GM12878 (cell line): ENCODE measurements around the gene DNAJC9. TPM values are rescaled to one million over a fixed set of nuclear protein-coding genes. Genes with fewer than 3 reads are reported as not detected.

Source experiments
- ATAC-seq: fragments of 200-7000 bp; cut with Tn5 transposase; 3 replicates; pipeline ENCODE4 v1.9.1; 2020; ENCODE audit warnings: mild to moderate bottlenecking, moderate library complexity
- BruUV-seq: library from RNA; stranded (reverse); fragments of 400-500 nt; replicated peaks from 2 replicates; lab custom pipeline; 2021; lab: Mats Ljungman, UMichigan
- CTCF ChIA-PET: fragments of 300-600 bp; sonication (Branson Sonifier 250); formaldehyde crosslinking; extraction: SDS; loops from one replicate; lab custom pipeline; 2021; ENCODE audit warnings: inconsistent platforms; lab: Yijun Ruan, JAX
- POLR2A ChIA-PET: fragments of 350-600 bp; formaldehyde crosslinking; extraction: SDS; loops from one replicate; lab custom pipeline; 2021; ENCODE audit warnings: inconsistent platforms; lab: Charles Lee
- RAD21 ChIA-PET: fragments of 300-600 bp; sonication (Branson Sonifier 250); formaldehyde crosslinking; loops from one replicate; lab custom pipeline; 2023; ENCODE audit warnings: antibody characterized with exemption; ENCODE audit not compliant: unreplicated experiment; lab: Charles Lee
- SMC1A ChIA-PET: fragments of 300-600 bp; sonication (Branson Sonifier 250); formaldehyde crosslinking; loops from one replicate; lab custom pipeline; 2023; ENCODE audit not compliant: unreplicated experiment, uncharacterized antibody; lab: Charles Lee
- DNase-seq: peaks from one replicate; pipeline ENCODE4 v3.0.0-alpha.2; 2011; ENCODE audit warnings: low read depth, low spot score
- FAIRE-seq: peaks from 3 replicates; lab custom pipeline; 2011; peaks lifted over from hg19 to GRCh38; lab: Jason Lieb, UNC
- H2AFZ ChIP-seq: 2 replicates; pipeline ENCODE4 v1.6.0; 2011; ENCODE audit warnings: low read depth, low read length, control low read depth; ENCODE audit not compliant: control insufficient read depth
- H3K27ac ChIP-seq: 2 replicates; pipeline ENCODE4 v1.5.1; 2011; ENCODE audit warnings: control low read depth; ENCODE audit not compliant: control insufficient read depth, insufficient read depth
- H3K27me3 ChIP-seq, 2 experiments: replicated peaks in 1 of 2; 2 replicates each; pipeline versions ENCODE4 v1.6.0 to v1.6.1; 2011; ENCODE audit warnings: low read length in 1 of 2; ENCODE audit not compliant: control insufficient read depth in 2 of 2, insufficient read depth in 2 of 2
- H3K36me3 ChIP-seq, 2 experiments: 2 replicates each; pipeline ENCODE4 v1.5.1; 2011; ENCODE audit warnings: low read length in 1 of 2; ENCODE audit not compliant: control insufficient read depth in 2 of 2, insufficient read depth in 2 of 2
- H3K4me1 ChIP-seq: 2 replicates; pipeline ENCODE4 v1.6.1; 2011; ENCODE audit warnings: mild to moderate bottlenecking, low read length, moderate library complexity, mixed read lengths; ENCODE audit not compliant: control insufficient read depth, insufficient read depth
- H3K4me2 ChIP-seq: 2 replicates; pipeline ENCODE4 v1.6.0; 2011; ENCODE audit warnings: control low read depth; ENCODE audit not compliant: control insufficient read depth, insufficient read depth
- H3K4me3 ChIP-seq: fragments of 200-600 bp; sonication (generic); 2 replicates; pipeline ENCODE4 v1.5.1; 2016
- H3K79me2 ChIP-seq: 2 replicates; pipeline ENCODE4 v1.6.0; 2011; ENCODE audit warnings: low read length; ENCODE audit not compliant: control insufficient read depth, insufficient read depth
- H3K9ac ChIP-seq: 2 replicates; pipeline ENCODE4 v1.8.0; 2011; ENCODE audit warnings: low read length, control low read depth, mixed read lengths; ENCODE audit not compliant: control insufficient read depth, insufficient read depth
- H3K9me3 ChIP-seq: replicated peaks from 3 replicates; pipeline ENCODE4 v1.5.1; 2011; ENCODE audit warnings: mild to moderate bottlenecking, low read length; ENCODE audit not compliant: control insufficient read depth, insufficient read depth
- H4K20me1 ChIP-seq: 2 replicates; pipeline ENCODE4 v1.6.0; 2011; ENCODE audit not compliant: control insufficient read depth, insufficient read depth
- BCL3 ChIP-seq: IDR thresholded peaks from 2 replicates; pipeline ENCODE4 v1.6.1; 2011; ENCODE audit warnings: borderline replicate concordance, low read depth, mild to moderate bottlenecking, moderate library complexity, low read length; ENCODE audit not compliant: insufficient read depth, poor library complexity, severe bottlenecking
- BHLHE40 ChIP-seq, 2 experiments: fragments of 450-650 bp in 1 of 2; IDR thresholded peaks; 2 replicates each; pipeline ENCODE4 v1.6.1; 2011 to 2017; ENCODE audit warnings: low read depth in 2 of 2, borderline replicate concordance in 1 of 2, improper control_type of control experiment in 1 of 2, low read length in 1 of 2, mild to moderate bottlenecking in 1 of 2
- CBX5 ChIP-seq: sonication (generic); IDR thresholded peaks from 2 replicates; pipeline ENCODE4 v1.6.1; 2016; ENCODE audit warnings: low read depth, moderate library complexity, mild to moderate bottlenecking, inconsistent platforms
- CEBPZ ChIP-seq: fragments of 150-350 bp; IDR thresholded peaks from 2 replicates; pipeline ENCODE4 v1.6.1; 2016; ENCODE audit warnings: low read depth, low read length
- IRF4 ChIP-seq: IDR thresholded peaks from 2 replicates; pipeline ENCODE4 v1.6.1; 2011; ENCODE audit warnings: low read depth, low read length
- MTA2 ChIP-seq: fragments of 450-650 bp; IDR thresholded peaks from 2 replicates; pipeline ENCODE4 v1.6.1; 2016; ENCODE audit warnings: low read depth, mild to moderate bottlenecking, moderate library complexity
- NFYA ChIP-seq: IDR thresholded peaks from 2 replicates; pipeline ENCODE4 v1.6.1; 2011; ENCODE audit warnings: low read depth, mild to moderate bottlenecking, low read length, improper control_type of control experiment, borderline replicate concordance
- NFYB ChIP-seq: IDR thresholded peaks from 2 replicates; pipeline ENCODE4 v1.6.1; 2011; ENCODE audit warnings: low read depth, mild to moderate bottlenecking, low read length, improper control_type of control experiment, moderate library complexity; ENCODE audit not compliant: insufficient read depth
- PML ChIP-seq: IDR thresholded peaks from 2 replicates; pipeline ENCODE4 v1.6.1; 2012; ENCODE audit warnings: low read length, inconsistent platforms
- SIX5 ChIP-seq: IDR thresholded peaks from 2 replicates; pipeline ENCODE4 v1.6.1; 2011; ENCODE audit warnings: mild to moderate bottlenecking, low read depth, low read length, moderate library complexity; ENCODE audit not compliant: severe bottlenecking
- TBL1XR1 ChIP-seq: IDR thresholded peaks from 2 replicates; pipeline ENCODE4 v1.6.1; 2012; ENCODE audit warnings: low read depth, low read length, improper control_type of control experiment
- TCF7 ChIP-seq: IDR thresholded peaks from 2 replicates; pipeline ENCODE4 v1.6.1; 2014; ENCODE audit warnings: antibody characterized with exemption, borderline replicate concordance
- WGBS: methylation state at CpG from one replicate; pipeline ENCODE4 v1.1.6; 2016; ENCODE audit warnings: low lambda C conversion rate; ENCODE audit not compliant: insufficient replicate concordance, insufficient coverage; ENCODE audit errors: missing lambda C conversion rate; 5-methylcytosine and 5-hydroxymethylcytosine counted together
- in situ Hi-C: fragments of 300-500 bp; cut with MboI; formaldehyde crosslinking; loops from 9 replicates; pipeline ENCODE4 v1.14.3; 2018; ENCODE audit warnings: mixed read lengths
- intact Hi-C: fragments of 100-400 bp; cut with micrococcal nuclease; formaldehyde crosslinking; loops from one replicate; pipeline ENCODE4 v1.14.2; 2022; ENCODE audit not compliant: unreplicated experiment
- polyA plus RNA-seq, 11 experiments: library from polyadenylated mRNA; depleted of rRNA in 4 of 11; unstranded in 6 of 11; stranded (reverse) in 5 of 11; fragments of >200 nt; fragmentation: Nextera tagmentation in 4 of 11; fragmentation: Illumina TruSeq in 1 of 11; extraction: Ambion mirVana in 4 of 11; extraction: Trizol in 1 of 11; gene quantifications; 1 replicate in 1 of 11; 2 replicates in 10 of 11; pipeline versions ENCODE4 v1.2.1 to v1.2.3, GENCODE V29; 2011 to 2016; ENCODE audit warnings: inconsistent platforms in 2 of 11, missing spikeins in 2 of 11, low read depth in 1 of 11
- total RNA-seq, 4 experiments: library from RNA; depleted of rRNA in 3 of 4; stranded (reverse); fragments of >200 nt in 3 of 4; fragmentation: Illumina TruSeq in 1 of 4; extraction: Trizol in 1 of 4; gene quantifications; 2 replicates each; pipeline versions ENCODE4 v1.2.1 to v1.2.3, GENCODE V29; 2013 to 2021
- TF ChIP-seq, protein P1 (sequence below): IDR thresholded peaks from 2 replicates; pipeline ENCODE4 v1.6.1; 2011; ENCODE audit warnings: low read depth, mild to moderate bottlenecking, low read length, moderate library complexity, borderline replicate concordance; ENCODE audit errors: extremely low read depth

DNAJC9 gene
- total and polyA plus RNA-seq, 10 of the 15 experiments (the other 5 are each of a cell fraction or from before 2014, with no cell fraction given) = 15.0 to 72.9 (median 41.8) TPM

DNA sequence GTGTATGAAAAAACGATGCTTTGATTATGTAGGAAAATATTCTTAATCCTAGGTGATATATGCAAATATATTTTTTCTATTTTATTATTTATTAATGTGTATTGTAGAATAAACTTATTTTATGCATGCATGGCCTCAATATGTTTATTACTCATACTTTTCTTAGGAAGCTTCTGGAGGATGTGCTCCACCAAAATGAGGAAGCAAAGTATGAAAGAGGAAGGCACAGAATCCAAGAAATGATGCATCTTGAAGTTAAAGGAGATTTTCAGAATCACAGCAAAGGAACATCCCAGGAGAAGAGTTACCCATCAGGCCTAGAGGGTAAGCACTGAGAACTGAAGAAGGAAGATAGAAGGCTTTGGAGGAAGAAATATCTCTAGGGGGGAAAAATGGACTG is 40.4 kb upstream of the DNAJC9 start:
- H3K9me3 ChIP-seq = no peaks in the 10 kb centered on the region
- no peak overlapping the region for H3K4me2 ChIP-seq
- FAIRE-seq (no peak), DNase-seq (no peak), ATAC-seq (no peak)
- no peaks in the 10 kb centered on the region for H4K20me1 ChIP-seq
- H3K27me3 ChIP-seq = no peaks in the 10 kb centered on the region
- intact Hi-C loops = no loop called here
- H3K27ac ChIP-seq = no peak overlapping the region
- H3K4me3 ChIP-seq = no peak overlapping the region
- in situ Hi-C loops = no loop called here
- H3K9ac ChIP-seq = no peak overlapping the region
- 0% methylated on average over 1 of the region's 1 CpG for WGBS
- BruUV-seq = no TSS peak
- H3K79me2 ChIP-seq = no peaks in the 10 kb centered on the region
- ChIA-PET SMC1A (no interaction called here), POLR2A (no interaction called here), RAD21 (no interaction called here), CTCF (no interaction called here)
- H2AFZ ChIP-seq = no peak overlapping the region
- TF ChIP-seq BHLHE40 (IDR thresholded peaks at IDR 0.05; ENCODE audit: borderline replicate concordance in 1 of 2, low read depth in 2 of 2, low read length in 1 of 2) (no peak), NFYA (no peak), IRF4 (no peak), CBX5 (no peak), PML (no peak), NFYB (no peak), SIX5 (no peak)
- no peaks in the 10 kb centered on the region for H3K4me1 ChIP-seq
- H3K36me3 ChIP-seq = no peaks in the 10 kb centered on the region

- Histone ChIP-seq H2AFZ (no peak overlapping the region), H3K9me3 (no peaks in the 10 kb centered on the region), H3K4me2 (no peak overlapping the region), H3K27me3 (no peaks in the 10 kb centered on the region; a peak in 1 of 4 replicates), H3K79me2 (no peaks in the 10 kb centered on the region), H3K36me3 (no peaks in the 10 kb centered on the region), H3K4me3 (no peak overlapping the region), H3K4me1 (no peaks in the 10 kb centered on the region), H3K27ac (no peak overlapping the region), H4K20me1 (no peaks in the 10 kb centered on the region), H3K9ac (no peak overlapping the region)
- RAD21 ChIA-PET = no interaction called here
- POLR2A ChIA-PET = no interaction called here
- no peak for ATAC-seq
- CTCF ChIA-PET = interaction anchor here (1.3 kb wide), 1 partner anchor 17 kb away, joined by 7 read pairs; no protein-coding TSS in a partner anchor
- no peak for DNase-seq
- intact Hi-C loops (no loop called here), in situ Hi-C loops (no loop called here)
- WGBS = 55% methylated on average over 3 of the region's 3 CpGs
- SMC1A ChIA-PET = interaction anchor here (2.2 kb wide), 1 partner anchor 13 kb away, joined by 5 read pairs; no protein-coding TSS in a partner anchor
- no peak for FAIRE-seq
- BruUV-seq = no TSS peak
- TF ChIP-seq BCL3 (no peak), TCF7 (no peak), TBL1XR1 (no peak), MTA2 (no peak), CEBPZ (no peak)
- TF ChIP-seq, protein P1, sequence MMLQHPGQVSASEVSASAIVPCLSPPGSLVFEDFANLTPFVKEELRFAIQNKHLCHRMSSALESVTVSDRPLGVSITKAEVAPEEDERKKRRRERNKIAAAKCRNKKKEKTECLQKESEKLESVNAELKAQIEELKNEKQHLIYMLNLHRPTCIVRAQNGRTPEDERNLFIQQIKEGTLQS = no peak
These were observed 34.0 kb upstream of the DNAJC9 start for GRCh38 chr10:73281097-73281496.
